Epidermal melanocyte (primary cell): ENCODE results near the gene NFIA.

Source experiments
- DNase-seq: peaks from one replicate; pipeline ENCODE4 v3.0.0; 2011; ENCODE audit warnings: low spot score; ENCODE audit not compliant: insufficient read length

Gene NFIA

DNA sequence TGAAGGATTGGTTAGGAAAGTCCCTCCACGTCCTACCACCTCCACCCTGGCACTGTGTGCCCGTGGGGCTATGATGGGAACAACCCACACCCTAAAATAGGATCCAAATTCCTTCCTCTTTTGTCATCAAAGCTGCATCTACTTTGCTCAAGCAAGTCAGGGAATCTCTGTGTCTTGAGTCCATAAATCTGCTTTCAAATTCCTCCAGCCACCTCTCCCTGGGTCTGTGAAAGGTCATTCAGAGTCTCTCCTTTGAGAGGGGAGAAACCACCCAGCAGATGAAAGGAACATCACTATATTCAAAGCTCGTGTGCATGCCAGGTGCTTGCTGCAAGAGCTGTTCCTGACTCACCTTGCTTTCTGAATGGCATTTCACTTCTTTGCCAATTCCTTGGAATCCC is 399.0 kb downstream of the NFIA start:
- no peak for DNase-seq

DNA sequence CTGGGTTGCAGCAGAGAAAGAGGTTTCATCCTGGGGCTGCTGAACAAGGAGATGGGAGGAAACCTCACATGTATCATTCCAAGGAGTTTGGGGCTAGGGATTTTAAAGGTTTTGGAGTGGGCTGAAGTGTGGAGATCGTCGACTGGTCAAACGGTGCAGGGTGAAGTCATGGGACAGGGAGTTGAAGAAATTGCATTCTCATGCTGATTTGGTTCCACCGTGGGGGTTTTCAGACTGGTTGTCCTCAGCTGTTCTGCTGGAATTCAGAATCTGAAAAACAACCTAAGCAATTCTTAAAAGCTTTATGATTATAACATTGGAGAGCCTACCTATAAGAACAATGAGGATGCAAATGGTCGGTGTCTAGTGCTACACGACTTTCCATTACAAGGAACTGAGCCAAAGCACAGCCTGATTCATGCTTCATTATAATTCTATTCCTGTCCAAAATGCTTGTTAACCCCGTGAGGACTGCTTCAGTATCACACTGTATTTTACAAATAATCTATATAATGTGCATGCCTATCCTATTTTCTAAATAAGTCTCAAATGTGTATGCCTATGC is 399.9 kb downstream of the NFIA start:
- DNase-seq, result no peak

DNA sequence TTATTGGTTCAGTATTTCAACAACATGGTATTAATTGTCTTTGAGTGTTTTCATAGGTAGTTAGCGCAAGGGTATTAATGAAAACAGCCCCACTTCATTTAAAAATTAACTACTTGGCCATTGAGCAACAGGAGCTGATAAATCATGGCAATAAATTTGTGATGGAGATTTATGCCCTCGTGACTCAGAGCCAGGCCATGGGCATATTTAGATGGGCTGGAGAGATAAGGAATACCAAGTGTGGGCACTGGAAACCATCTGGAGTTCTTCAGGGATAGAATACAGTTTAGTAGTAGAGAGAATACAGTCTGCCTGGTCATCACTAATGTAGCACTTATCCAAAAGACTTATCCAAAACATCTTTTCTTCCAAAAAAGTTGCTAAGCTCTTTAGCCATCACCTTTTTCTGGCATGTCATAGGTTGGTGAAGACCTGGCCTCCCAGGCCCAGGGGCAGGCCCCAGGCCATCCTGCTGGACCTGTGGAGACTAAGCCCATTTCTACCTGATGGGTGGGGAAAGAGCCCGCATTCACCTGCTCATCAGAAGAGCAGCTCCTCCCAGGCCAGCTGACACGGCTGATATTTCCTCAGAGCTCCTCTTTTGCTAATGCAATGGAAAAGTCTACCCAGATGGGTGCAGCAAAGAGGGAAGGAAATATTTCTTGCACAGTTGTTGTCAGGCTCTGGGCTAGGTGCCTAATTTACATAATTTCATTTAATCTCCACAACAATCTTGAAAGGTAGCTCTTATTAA is 404.6 kb downstream of the NFIA start:
- no peak for DNase-seq

GRCh38 chr1:61487801-61488200 is 405.4 kb downstream of the NFIA start:
- no peak for DNase-seq

- DNase-seq, result no peak
Measured at GRCh38 chr1:61490924-61491323, 408.6 kb downstream of the NFIA start.

- DNase-seq, result no peak
Measured at GRCh38 chr1:61491497-61491896, 409.1 kb downstream of the NFIA start.

DNA sequence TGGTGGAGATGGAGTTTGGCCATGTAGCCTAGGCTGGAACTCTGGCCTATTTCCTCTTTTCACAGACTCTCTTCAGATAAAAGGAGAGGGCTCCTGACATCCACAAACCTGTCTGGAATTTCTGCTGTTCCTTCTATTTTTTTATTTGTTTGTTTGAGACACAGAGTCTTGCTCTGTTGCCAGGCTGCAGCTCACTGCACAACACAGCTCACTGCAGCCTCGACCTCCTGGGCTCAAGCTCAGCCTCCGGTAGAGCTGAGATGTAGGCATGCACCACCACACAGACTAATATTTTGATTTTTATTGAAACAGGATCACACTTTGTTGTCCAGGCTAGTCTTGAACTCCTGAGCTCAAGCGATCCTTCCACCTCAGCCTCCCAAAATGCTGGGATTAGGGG is 411.6 kb downstream of the NFIA start:
- no peak for DNase-seq

DNA sequence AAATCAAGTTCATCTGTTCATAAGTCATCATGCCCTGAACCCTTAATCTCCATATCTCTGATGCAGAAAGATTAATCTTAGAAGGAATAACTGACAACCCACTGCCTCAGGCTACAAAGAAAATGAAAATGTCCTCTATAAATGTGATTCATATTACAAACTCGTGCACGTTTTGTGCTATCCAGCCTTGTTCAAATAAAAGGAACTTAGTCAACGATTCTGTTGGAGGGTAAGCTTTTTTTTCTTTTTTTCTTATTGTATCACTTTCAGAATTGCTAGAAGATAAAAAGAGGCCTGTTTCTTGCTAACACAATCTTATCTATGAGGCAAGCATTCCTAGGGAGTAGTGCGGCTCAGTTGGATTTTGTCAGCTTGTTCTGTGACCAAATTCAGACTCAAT is 414.1 kb downstream of the NFIA start:
- no peak for DNase-seq

GRCh38 chr1:61497013-61497412 is 414.7 kb downstream of the NFIA start:
- DNase-seq, result no peak

GRCh38 chr1:61498342-61498741 is 416.0 kb downstream of the NFIA start:
- DNase-seq, result no peak

- DNase-seq, result no peak
Measured at GRCh38 chr1:61501971-61502916, 419.9 kb downstream of the NFIA start.

DNA sequence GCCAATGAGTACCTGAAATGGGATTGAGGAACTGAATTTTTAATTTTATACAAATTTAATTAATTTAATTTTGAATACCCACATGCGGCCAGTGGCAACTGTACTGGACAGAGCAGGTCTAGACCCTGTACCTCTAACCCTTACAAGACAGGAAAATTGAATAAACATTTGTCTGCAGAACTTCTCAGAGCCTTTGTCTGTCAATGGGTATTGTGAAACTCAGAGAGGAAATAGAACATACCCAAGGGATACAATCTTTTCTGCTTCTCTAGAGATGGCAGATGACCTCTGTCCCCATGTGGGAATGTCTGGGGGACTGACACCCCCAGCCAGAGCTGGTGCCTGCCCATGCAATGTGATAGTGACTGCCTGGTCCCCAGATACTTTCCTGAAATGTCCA is 421.9 kb downstream of the NFIA start:
- no peak for DNase-seq

DNA sequence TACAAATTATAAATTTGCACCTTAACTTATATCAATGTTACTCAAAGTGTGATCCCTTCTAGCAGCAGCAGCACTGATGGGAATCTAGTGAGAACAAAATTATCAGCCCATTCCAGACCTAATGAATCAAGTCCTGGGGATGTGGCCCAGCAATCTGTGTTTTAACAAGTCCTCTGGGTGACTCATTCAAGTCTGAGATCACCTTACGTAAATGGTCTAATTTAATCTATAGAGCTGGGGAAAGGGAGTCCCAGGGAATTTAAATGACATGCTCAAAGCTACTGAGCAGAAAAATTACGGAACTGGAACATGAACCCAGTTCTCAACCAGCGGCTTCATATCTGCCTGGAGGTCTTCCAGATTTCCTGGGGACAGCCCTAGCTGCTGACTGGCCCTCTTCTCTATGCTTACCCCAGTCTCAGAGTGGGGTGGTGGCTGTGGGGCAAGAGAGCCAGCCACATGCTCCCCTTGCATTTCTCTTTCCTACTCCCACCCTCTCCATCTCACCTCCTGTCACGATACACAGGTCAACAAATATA is 422.6 kb downstream of the NFIA start:
- DNase-seq, result no peak

- DNase-seq, result no peak
Measured at GRCh38 chr1:61506236-61506635, 423.9 kb downstream of the NFIA start.

DNA sequence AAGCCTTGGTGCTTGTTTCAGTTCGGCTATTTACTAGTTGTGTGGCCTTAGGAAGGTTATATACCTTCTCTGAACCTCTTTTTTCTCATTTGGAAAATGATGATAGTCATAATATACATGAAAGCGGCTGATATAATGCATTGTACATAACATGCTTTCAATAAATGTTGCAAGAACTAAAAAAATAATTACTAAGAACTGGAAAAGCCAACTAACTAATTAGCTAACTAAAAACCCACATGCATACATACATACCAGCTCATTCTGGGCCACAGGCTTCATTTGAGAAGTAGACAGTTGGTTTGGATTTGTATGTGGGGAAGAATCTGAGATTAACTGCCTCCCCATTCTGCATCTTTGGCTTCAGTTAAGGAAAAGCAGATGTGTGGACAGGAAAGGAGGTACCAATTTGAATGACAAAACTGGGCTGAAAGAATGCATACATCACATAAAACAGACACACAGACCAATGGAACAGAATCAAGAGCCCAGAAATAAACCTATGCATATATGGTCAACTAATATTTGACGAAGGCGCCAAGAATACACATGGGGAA is 424.7 kb downstream of the NFIA start:
- no peak for DNase-seq
